B cell (primary cell): ENCODE measurements around the gene CD207. TPM values are rescaled to one million over a fixed set of nuclear protein-coding genes. Genes with fewer than 3 reads are reported as not detected.

Source experiments
- ATAC-seq: fragments of 200-7000 bp; cut with Tn5 transposase; one replicate; pipeline ENCODE4 v1.10.0; 2021; ENCODE audit warnings: low read depth, mild to moderate bottlenecking, moderate number of reproducible peaks, moderate library complexity
- CTCF ChIA-PET: fragments of 350-600 bp; sonication (Branson Sonifier 250); formaldehyde crosslinking; loops from one replicate; lab custom pipeline; 2021; ENCODE audit warnings: antibody characterized with exemption, inconsistent platforms; lab: Charles Lee
- POLR2A ChIA-PET: fragments of 350-600 bp; sonication (Branson Sonifier 250); formaldehyde crosslinking; loops from one replicate; lab custom pipeline; 2021; ENCODE audit warnings: antibody characterized with exemption; lab: Charles Lee
- DNase-seq: peaks from one replicate; pipeline ENCODE4 v3.0.0; 2013
- H2AFZ ChIP-seq: 2 replicates; pipeline ENCODE4 v1.6.1; 2012; ENCODE audit warnings: mild to moderate bottlenecking, low read depth, low read length; ENCODE audit not compliant: insufficient read depth, poor library complexity, severe bottlenecking
- H3K27ac ChIP-seq, 2 donors: 1 replicate in 1 of 2; 2 replicates in 1 of 2; pipeline ENCODE4 v1.5.1; 2012 to 2013; ENCODE audit warnings: low read length in 2 of 2, mild to moderate bottlenecking in 2 of 2, moderate library complexity in 1 of 2
- H3K27me3 ChIP-seq, 4 experiments: fragments of 200-600 bp in 1 of 4; sonication (generic) in 1 of 4; replicated peaks in 1 of 4; 1 replicate in 2 of 4; 2 replicates in 2 of 4; pipeline versions ENCODE4 v1.6.1 to v1.7.0; 2013 to 2016; ENCODE audit warnings: low read length in 3 of 4, mild to moderate bottlenecking in 2 of 4, mixed read lengths in 1 of 4, moderate library complexity in 1 of 4; ENCODE audit not compliant: insufficient read depth in 4 of 4, control insufficient read depth in 3 of 4; ENCODE audit errors: control extremely low read depth in 1 of 4
- H3K36me3 ChIP-seq, 2 experiments: replicated peaks in 1 of 2; 1 replicate in 1 of 2; 2 replicates in 1 of 2; pipeline versions ENCODE4 v1.6.1 to v1.7.1; 2013; ENCODE audit warnings: low read length in 1 of 2; ENCODE audit not compliant: insufficient read depth in 2 of 2, control insufficient read depth in 1 of 2; ENCODE audit errors: control extremely low read depth in 1 of 2, extremely low read depth in 1 of 2
- H3K4me1 ChIP-seq, 2 donors: fragments of 200-600 bp in 1 of 2; sonication (generic) in 1 of 2; 1 replicate in 1 of 2; 2 replicates in 1 of 2; pipeline versions ENCODE4 v1.5.1 to v1.6.1; 2013 to 2017; ENCODE audit warnings: low read length in 2 of 2; ENCODE audit not compliant: control insufficient read depth in 2 of 2, insufficient read depth in 2 of 2
- H3K4me2 ChIP-seq: replicated peaks from 2 replicates; pipeline ENCODE3; 2012; ENCODE audit warnings: mild to moderate bottlenecking, low read depth, low read length; ENCODE audit not compliant: poor library complexity, severe bottlenecking
- H3K4me3 ChIP-seq, 5 experiments: fragments of 200-600 bp in 1 of 5; sonication (generic) in 1 of 5; 1 replicate in 3 of 5; 2 replicates in 2 of 5; pipeline versions ENCODE4 v1.5.1 to v1.7.0; 2011 to 2016; ENCODE audit warnings: low read length in 4 of 5, mild to moderate bottlenecking in 4 of 5, low read depth in 2 of 5, control low read depth in 1 of 5, moderate library complexity in 1 of 5; ENCODE audit not compliant: insufficient read depth in 1 of 5; ENCODE audit errors: control extremely low read depth in 1 of 5, extremely low read depth in 1 of 5
- H3K79me2 ChIP-seq: fragments of 200-600 bp; sonication (generic); one replicate; pipeline ENCODE4 v1.6.0; 2016; ENCODE audit warnings: low read length; ENCODE audit not compliant: control insufficient read depth, insufficient read depth
- H3K9ac ChIP-seq: fragments of 200-600 bp; sonication (generic); 2 replicates; pipeline ENCODE4 v1.6.1; 2017; ENCODE audit warnings: mild to moderate bottlenecking, low read length, moderate library complexity
- H3K9me3 ChIP-seq, 3 donors: one replicate each; pipeline versions ENCODE4 v1.6.1 to v1.7.1; 2013; ENCODE audit warnings: low read length in 2 of 3; ENCODE audit not compliant: control insufficient read depth in 2 of 3, insufficient read depth in 1 of 3; ENCODE audit errors: control extremely low read depth in 1 of 3
- H4K20me1 ChIP-seq: 2 replicates; pipeline ENCODE4 v1.6.0; 2012; ENCODE audit warnings: mild to moderate bottlenecking, low read length; ENCODE audit not compliant: insufficient read depth, control insufficient read depth, poor library complexity, severe bottlenecking
- H3K27ac Mint-ChIP-seq: one replicate; pipeline ENCODE4 v1.8.0; 2021; ENCODE audit warnings: mixed read lengths
- H3K27me3 Mint-ChIP-seq: one replicate; pipeline ENCODE4 v1.8.0; 2021; ENCODE audit warnings: mixed read lengths
- H3K4me1 Mint-ChIP-seq: one replicate; pipeline ENCODE4 v1.8.0; 2021; ENCODE audit warnings: mixed read lengths
- H3K4me3 Mint-ChIP-seq: one replicate; pipeline ENCODE4 v1.8.0; 2021; ENCODE audit warnings: mixed read lengths
- H3K9me3 Mint-ChIP-seq: one replicate; pipeline ENCODE4 v1.8.0; 2022; ENCODE audit warnings: mixed read lengths; ENCODE audit not compliant: insufficient read depth
- CTCF ChIP-seq: fragments of 200-600 bp; IDR thresholded peaks from one replicate; pipeline ENCODE4 v1.8.0; 2022; ENCODE audit warnings: antibody characterized with exemption, mild to moderate bottlenecking
- EZH2 ChIP-seq: IDR thresholded peaks from 2 replicates; pipeline ENCODE4 v1.6.1; 2012; ENCODE audit warnings: borderline replicate concordance, low read depth, mild to moderate bottlenecking, moderate library complexity, low read length; ENCODE audit not compliant: insufficient read depth, poor library complexity, severe bottlenecking
- WGBS: methylation state at CpG from one replicate; pipeline ENCODE4 v1.1.5; 2013; ENCODE audit warnings: missing lambda C conversion rate; ENCODE audit not compliant: insufficient coverage; 5-methylcytosine and 5-hydroxymethylcytosine counted together
- intact Hi-C: fragments of 100-400 bp; cut with micrococcal nuclease; formaldehyde crosslinking; loops from one replicate; pipeline ENCODE4 v1.10.0; 2022
- polyA plus RNA-seq: library from polyadenylated mRNA; depleted of rRNA; stranded (reverse); fragments of >200 nt; gene quantifications from 2 replicates; pipeline ENCODE4 v1.2.3, GENCODE V29; 2012
- total RNA-seq, 2 donors: library from RNA; stranded (reverse); fragments of 120-200 nt in 1 of 2; gene quantifications; 1 replicate in 1 of 2; 2 replicates in 1 of 2; pipeline versions ENCODE4 v1.2.3 to v1.2.4, GENCODE V29; 2013 to 2022

The CD207 gene
- total and polyA plus RNA-seq, 2 donors (not counting 1 experiment from before 2014, with no cell fraction given), result not detected

GRCh38 chr2:70842401-70842800 lies 6.8 kb upstream of the CD207 start:
- Histone ChIP-seq H3K4me1 (no peaks in the 10 kb centered on the region), H4K20me1 (no peaks in the 10 kb centered on the region), H3K27ac (no peak overlapping the region), H3K4me2 (no peak overlapping the region), H3K27me3 (peaks cover 0 to 3% (median 0%) of the 10 kb centered on the region in 4 experiments), H2AFZ (no peak overlapping the region), H3K79me2 (no peaks in the 10 kb centered on the region), H3K9ac (no peak overlapping the region), H3K4me3 (no peak overlapping the region), H3K36me3 (no peaks in the 10 kb centered on the region), H3K9me3 (no peaks in the 10 kb centered on the region)
- no peak overlapping the region for H3K27ac Mint-ChIP-seq
- ATAC-seq (no peak), DNase-seq (no peak)
- 95% methylated on average over 4 of the region's 7 CpGs for WGBS
- no peak overlapping the region for H3K4me3 Mint-ChIP-seq
- ChIA-PET POLR2A (no interaction called here), CTCF (no interaction called here)
- intact Hi-C loops, result no loop called here
- H3K27me3 Mint-ChIP-seq, result peaks cover 24% of the 10 kb centered on the region
- no peaks in the 10 kb centered on the region for H3K4me1 Mint-ChIP-seq
- no peaks in the 10 kb centered on the region for H3K9me3 Mint-ChIP-seq
- TF ChIP-seq CTCF (no peak), EZH2 (no peak)

GRCh38 chr2:70837980-70838925 lies 2.6 kb upstream of the CD207 start:
- Histone ChIP-seq H3K36me3 (no peaks in the 10 kb centered on the region), H4K20me1 (no peaks in the 10 kb centered on the region), H2AFZ (no peak overlapping the region), H3K27me3 (peaks cover 0 to 10% (median 0%) of the 10 kb centered on the region in 4 experiments), H3K79me2 (no peaks in the 10 kb centered on the region), H3K9ac (no peak overlapping the region), H3K4me1 (no peaks in the 10 kb centered on the region), H3K27ac (no peak overlapping the region), H3K4me2 (no peak overlapping the region), H3K4me3 (no peak overlapping the region), H3K9me3 (no peaks in the 10 kb centered on the region)
- Mint-ChIP-seq H3K9me3 (no peaks in the 10 kb centered on the region), H3K27ac (no peak overlapping the region), H3K4me1 (no peaks in the 10 kb centered on the region), H3K4me3 (no peak overlapping the region), H3K27me3 (peaks cover 23% of the 10 kb centered on the region)
- ChIA-PET POLR2A (no interaction called here), CTCF (interaction anchor here (0.9 kb wide), 1 partner anchor 23 kb away, joined by 3 read pairs; no protein-coding TSS in a partner anchor)
- WGBS, result 93% methylated on average over 9 of the region's 10 CpGs
- ATAC-seq (no peak), DNase-seq (no peak)
- intact Hi-C loops, result no loop called here
- TF ChIP-seq CTCF, result no peak
- no peak for TF ChIP-seq EZH2
